Heart right ventricle (tissue), 16 donors: ENCODE data around the gene SCGB1A1. TPM values are rescaled to one million over a fixed set of nuclear protein-coding genes. Genes with fewer than 3 reads are reported as not detected.

ENCODE experiments used
- ATAC-seq, 8 donors: fragments of 200-7000 bp; cut with Tn5 transposase; one replicate each; pipeline ENCODE4 v1.9.1; 2020; ENCODE audit warnings: mild to moderate bottlenecking in 8 of 8, moderate library complexity in 8 of 8, moderate number of reproducible peaks in 1 of 8
- DNase-seq, 2 donors: peaks; one replicate each; pipeline ENCODE4 v3.0.0-alpha.2; 2020
- H3K27ac ChIP-seq, 10 donors: fragments of 200-600 bp; sonication (generic) in 2 of 10; one replicate each; pipeline versions ENCODE4 v1.5.0 to v1.8.0; 2020 to 2022; ENCODE audit warnings: mild to moderate bottlenecking in 3 of 10
- H3K27me3 ChIP-seq, 7 donors: fragments of 200-600 bp; one replicate each; pipeline ENCODE4 v1.8.0; 2021 to 2022; ENCODE audit warnings: mild to moderate bottlenecking in 2 of 7
- H3K36me3 ChIP-seq, 9 donors: fragments of 200-600 bp; sonication (generic) in 1 of 9; one replicate each; pipeline versions ENCODE4 v1.5.0 to v1.8.0; 2020 to 2022; ENCODE audit warnings: mild to moderate bottlenecking in 2 of 9
- H3K4me1 ChIP-seq, 9 donors: fragments of 200-600 bp; sonication (generic) in 1 of 9; one replicate each; pipeline versions ENCODE4 v1.5.0 to v1.8.0; 2020 to 2022; ENCODE audit warnings: mild to moderate bottlenecking in 4 of 9
- H3K4me3 ChIP-seq, 10 donors: fragments of 200-600 bp; sonication (generic) in 2 of 10; one replicate each; pipeline versions ENCODE4 v1.5.0 to v1.8.0; 2020 to 2022; ENCODE audit warnings: mild to moderate bottlenecking in 7 of 10, moderate library complexity in 2 of 10
- H3K9me3 ChIP-seq, 11 donors: fragments of 200-600 bp in 10 of 11; sonication (generic) in 2 of 11; one replicate each; pipeline versions ENCODE4 v1.5.0 to v1.8.0; 2013 to 2022; ENCODE audit warnings: mild to moderate bottlenecking in 2 of 11, control low read depth in 1 of 11, moderate library complexity in 1 of 11
- WGBS, 2 donors: extraction: QIAGEN DNeasy Blood & Tissue Kit; methylation state at CpG; one replicate each; pipeline ENCODE4 v1.1.7; 2013; ENCODE audit warnings: inconsistent platforms in 1 of 2; 5-methylcytosine and 5-hydroxymethylcytosine counted together
- intact Hi-C, 10 donors: fragments of 100-400 bp; cut with DNase I; formaldehyde crosslinking; loops; one replicate each; pipeline versions ENCODE4 v1.11.1 to v1.14.2; 2022
- polyA plus RNA-seq, 2 donors: library from polyadenylated mRNA; stranded (reverse); fragments of 200-250 nt; gene quantifications; one replicate each; pipeline ENCODE4 v1.2.3, GENCODE V29; 2013
- total RNA-seq, 10 donors: library from RNA; stranded (reverse); fragmentation: NEBNext Ultra II Directional in 3 of 10; extraction: Animal tissue kit (Norgen Biotek cat#: 25700) in 3 of 10; gene quantifications; one replicate each; pipeline versions ENCODE4 v1.2.1 to v1.2.4, GENCODE V29; 2021 to 2023
- TF ChIP-seq, protein P1 (sequence below), 9 donors: fragments of 200-600 bp; sonication (generic) in 2 of 9; IDR thresholded peaks; one replicate each; pipeline versions ENCODE4 v1.5.0 to v1.8.0; 2021 to 2022; ENCODE audit warnings: antibody characterized with exemption in 9 of 9, mild to moderate bottlenecking in 5 of 9, moderate library complexity in 1 of 9
- donor health status: Arrhythmogenic right ventricular cardiomyopathy.
- donor health status: ischemic (EF 13 %, LVEDD 7.1; RV severe dilation, severe dysfunction).
- donor health status: healthy with polysubstance abuse.
- donor health status: DM: no; HTN: yes; CAD: no.
- donor health status: DM: no; HTN: no; CAD: no.
- donor health status: ischemic (EF 25% LVEDD 6.9; RV normal size, moderate dysfunction).
- donor health status: ischemic (EF 25% LVEDD 5.7; RV mildly dilated, moderate dysfunction).
- donor health status: healthy.
- donor health status: DM: yes; HTN: yes; CAD: no.
- donor health status: Ischemic cardiomyopathy.
- donor health status: ischemic (EF 35%, LVEDD 5.7; RV mildly dilated, moderate dysfunction).
- donor health status: nonischemic (EF 11% LVEDD 7.7; RV severe dilation, severe dysfunction).
- donor health status: DM: yes; HTN: yes; CAD: no.
- donor health status: PGD.
- donor health status: ischemic (EF 29% LVEDD 5.4; RV normal size, mild dysfunction).
- donor health status: nonischemic (EF 23%, LVEDD 6.1; RV moderate dilation, normal function).

SCGB1A1 gene
- total and polyA plus RNA-seq, 12 donors, result 0.20 TPM; not detected in 11

DNA sequence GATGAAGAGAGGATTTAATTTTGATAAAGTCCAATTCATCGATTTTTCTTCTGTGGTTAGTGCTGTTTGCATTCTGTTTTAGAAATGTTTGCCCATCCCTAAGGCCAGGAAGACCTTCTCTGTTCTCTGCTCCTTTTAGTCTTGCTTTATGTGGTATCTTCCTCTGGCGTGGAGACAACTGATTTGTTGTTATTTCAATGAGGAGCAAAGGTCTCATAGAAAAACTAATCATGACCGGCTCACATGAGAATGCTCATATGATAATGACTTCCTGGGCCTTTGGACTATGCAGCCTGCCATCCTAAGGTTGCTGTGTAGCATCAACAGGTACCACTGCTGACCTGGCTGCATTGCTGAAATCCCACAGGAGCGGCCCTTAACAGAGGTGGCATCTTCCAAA is 19.8 kb downstream of the SCGB1A1 start:
- DNase-seq, result no peak
- no peaks in the 10 kb centered on the region for H3K27me3 ChIP-seq
- H3K4me3 ChIP-seq, result no peak overlapping the region
- WGBS, 2 donors, result 81 to 88% methylated on average over 4 of the region's 4 CpGs
- no peaks in the 10 kb centered on the region for H3K36me3 ChIP-seq
- peaks cover 19 to 56% (median 46%) of the 10 kb centered on the region in 9 donors for H3K4me1 ChIP-seq
- TF ChIP-seq, protein P1, sequence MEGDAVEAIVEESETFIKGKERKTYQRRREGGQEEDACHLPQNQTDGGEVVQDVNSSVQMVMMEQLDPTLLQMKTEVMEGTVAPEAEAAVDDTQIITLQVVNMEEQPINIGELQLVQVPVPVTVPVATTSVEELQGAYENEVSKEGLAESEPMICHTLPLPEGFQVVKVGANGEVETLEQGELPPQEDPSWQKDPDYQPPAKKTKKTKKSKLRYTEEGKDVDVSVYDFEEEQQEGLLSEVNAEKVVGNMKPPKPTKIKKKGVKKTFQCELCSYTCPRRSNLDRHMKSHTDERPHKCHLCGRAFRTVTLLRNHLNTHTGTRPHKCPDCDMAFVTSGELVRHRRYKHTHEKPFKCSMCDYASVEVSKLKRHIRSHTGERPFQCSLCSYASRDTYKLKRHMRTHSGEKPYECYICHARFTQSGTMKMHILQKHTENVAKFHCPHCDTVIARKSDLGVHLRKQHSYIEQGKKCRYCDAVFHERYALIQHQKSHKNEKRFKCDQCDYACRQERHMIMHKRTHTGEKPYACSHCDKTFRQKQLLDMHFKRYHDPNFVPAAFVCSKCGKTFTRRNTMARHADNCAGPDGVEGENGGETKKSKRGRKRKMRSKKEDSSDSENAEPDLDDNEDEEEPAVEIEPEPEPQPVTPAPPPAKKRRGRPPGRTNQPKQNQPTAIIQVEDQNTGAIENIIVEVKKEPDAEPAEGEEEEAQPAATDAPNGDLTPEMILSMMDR (IDR thresholded peaks at IDR 0.05), result no peak
- H3K27ac ChIP-seq, result no peak overlapping the region
- intact Hi-C loops, result loop anchor here in 1 of 10 donors (10.0 kb wide), 1 partner anchor 66 kb away; no protein-coding TSS in a partner anchor
- no peaks in the 10 kb centered on the region for H3K9me3 ChIP-seq
- no peak for ATAC-seq

DNA sequence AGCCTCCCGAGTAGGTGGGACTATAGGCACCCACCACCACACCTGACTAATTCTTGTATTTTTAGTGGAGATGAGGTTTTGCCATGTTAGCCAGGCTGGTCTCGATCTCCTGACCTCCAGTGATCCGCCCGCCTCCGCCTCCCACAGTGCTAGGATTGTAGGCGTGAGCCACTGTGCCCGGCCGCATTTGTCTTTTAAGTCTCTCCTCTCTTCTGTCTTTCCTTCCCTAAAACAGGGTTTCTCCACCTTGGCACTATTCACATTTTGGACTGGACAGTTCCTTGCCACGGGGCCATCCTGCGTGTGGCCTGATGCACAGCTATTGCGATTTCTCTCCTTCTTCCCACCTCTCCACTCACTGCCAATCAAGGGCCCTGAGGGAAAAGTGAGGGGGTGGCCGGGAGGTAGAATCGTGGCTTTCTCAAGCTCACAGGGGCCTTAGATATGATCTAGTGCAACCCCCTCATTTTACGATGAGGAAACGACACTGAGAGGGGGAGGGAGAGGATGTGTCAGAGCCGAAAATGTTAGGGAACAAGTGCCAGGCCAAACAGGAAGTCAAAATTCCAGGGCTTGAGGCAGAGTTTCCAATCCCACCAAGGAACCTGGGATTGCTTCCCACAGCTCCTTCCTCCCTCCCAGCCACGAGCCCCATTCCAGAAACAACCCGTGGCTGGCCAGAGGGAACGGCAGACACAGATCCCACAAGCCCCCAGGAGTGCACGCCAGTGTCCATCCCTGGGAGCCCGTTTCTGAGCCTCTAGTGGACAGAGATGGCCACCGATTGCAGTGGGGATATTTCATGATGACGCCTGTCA is 21.2 kb downstream of the SCGB1A1 start:
- Histone ChIP-seq H3K27me3 (no peaks in the 10 kb centered on the region), H3K4me1 (peaks cover 24 to 56% (median 48%) of the 10 kb centered on the region in 9 donors), H3K27ac (peak overlapping the region; percentile 17 to 91 (median 80)), H3K4me3 (peak overlapping the region in 3 of 10 donors; percentile 8 to 13 (median 13)), H3K36me3 (no peaks in the 10 kb centered on the region), H3K9me3 (no peaks in the 10 kb centered on the region)
- 47 to 56% methylated on average over 23 of the region's 23 CpGs for WGBS, 2 donors
- DNase-seq, result peak; percentile 31 to 78
- peak; percentile 39 to 73 (median 60) for ATAC-seq
- TF ChIP-seq, protein P1 (IDR thresholded peaks at IDR 0.05), result peak in 1 of 9 donors; percentile 9
- intact Hi-C loops, result loop anchor here in 2 of 10 donors (5.0 to 10.0 kb wide), 2 partner anchors 65 to 102 kb away; no protein-coding TSS in a partner anchor

DNA sequence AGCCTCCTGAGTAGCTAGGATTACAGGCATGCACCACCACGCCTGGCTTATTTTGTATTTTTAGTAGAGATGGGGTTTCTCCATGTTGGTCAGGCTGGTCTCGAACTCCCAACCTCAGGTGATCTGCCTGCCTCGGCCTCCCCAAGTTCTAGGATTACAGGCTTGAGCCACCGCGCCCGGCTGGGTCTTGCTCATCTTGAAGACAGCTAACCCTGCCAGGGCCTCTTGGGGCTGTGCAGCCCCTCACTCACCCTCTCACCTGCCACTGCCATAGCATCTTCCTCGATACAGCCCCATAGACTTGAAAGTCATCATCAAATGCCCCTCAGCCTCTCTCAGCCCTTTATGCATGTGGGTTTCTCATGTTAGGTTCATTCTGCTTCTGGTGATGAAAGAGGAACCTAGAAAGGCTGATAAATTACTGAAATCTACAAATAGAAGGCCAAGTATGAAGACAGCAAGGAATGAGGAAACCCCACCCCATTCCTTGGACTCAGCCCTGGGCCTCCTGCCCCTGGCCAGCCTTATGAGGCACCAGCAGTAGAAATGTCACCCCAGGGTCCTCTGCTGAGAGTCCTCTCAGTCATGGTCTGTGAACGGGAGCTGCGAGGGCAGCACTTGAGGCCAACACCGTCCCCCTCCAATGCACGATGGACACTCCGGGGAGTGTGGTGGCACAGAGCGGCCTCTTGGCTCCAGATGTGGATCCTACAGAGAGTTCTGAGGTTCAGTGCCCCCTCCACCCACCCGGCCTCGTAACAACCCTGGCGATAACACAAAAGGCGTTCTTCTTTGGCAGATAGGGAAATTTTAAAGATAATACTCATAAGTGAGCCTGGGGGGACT is 24.8 kb downstream of the SCGB1A1 start:
- DNase-seq (peak in 1 of 2 donors; percentile 26), ATAC-seq (peak; percentile 21 to 67 (median 42))
- H3K4me1 ChIP-seq, result peaks cover 23 to 60% (median 46%) of the 10 kb centered on the region in 9 donors
- intact Hi-C loops, result loop anchor here in 1 of 10 donors (5.0 kb wide), 1 partner anchor 99 kb away; no protein-coding TSS in a partner anchor
- peak overlapping the region; percentile 44 to 91 (median 83) for H3K27ac ChIP-seq
- H3K9me3 ChIP-seq, result no peaks in the 10 kb centered on the region
- 71 to 78% methylated on average over 17 of the region's 17 CpGs for WGBS, 2 donors
- no peaks in the 10 kb centered on the region for H3K27me3 ChIP-seq
- no peaks in the 10 kb centered on the region for H3K36me3 ChIP-seq
- H3K4me3 ChIP-seq, result peak overlapping the region in 8 of 10 donors; percentile 27 to 56 (median 53)
- TF ChIP-seq, protein P1 (IDR thresholded peaks at IDR 0.05), result no peak
